Psoas muscle (tissue), 8 donors: ENCODE results near the gene CNDP1. TPM values are rescaled to one million over a fixed set of nuclear protein-coding genes. Genes with fewer than 3 reads are reported as not detected.

Experiments
- ATAC-seq, 4 donors: fragments of 200-7000 bp; cut with Tn5 transposase; one replicate each; pipeline ENCODE4 v1.9.1; 2020; ENCODE audit warnings: moderate library complexity in 3 of 4, mild to moderate bottlenecking in 2 of 4
- DNase-seq, 2 donors: peaks; one replicate each; pipeline ENCODE4 v3.0.0-alpha.2; 2020
- H3K27ac ChIP-seq: fragments of 200-600 bp; one replicate; pipeline ENCODE4 v1.8.0; 2022
- H3K27me3 ChIP-seq, 3 donors: fragments of 200-600 bp in 1 of 3; one replicate each; pipeline versions ENCODE4 v1.6.1 to v1.8.0; 2013 to 2022; ENCODE audit warnings: low read length in 2 of 3, mild to moderate bottlenecking in 2 of 3, moderate library complexity in 1 of 3; ENCODE audit not compliant: insufficient read depth in 3 of 3
- H3K36me3 ChIP-seq, 2 donors: fragments of 200-600 bp in 1 of 2; one replicate each; pipeline versions ENCODE4 v1.6.1 to v1.8.0; 2013 to 2022; ENCODE audit warnings: low read depth in 1 of 2, mild to moderate bottlenecking in 1 of 2, moderate library complexity in 1 of 2; ENCODE audit not compliant: insufficient read depth in 1 of 2
- H3K4me1 ChIP-seq: fragments of 200-600 bp; one replicate; pipeline ENCODE4 v1.8.0; 2022
- H3K4me3 ChIP-seq: fragments of 200-600 bp; one replicate; pipeline ENCODE4 v1.8.0; 2022; ENCODE audit warnings: mild to moderate bottlenecking
- H3K9me3 ChIP-seq: fragments of 200-600 bp; one replicate; pipeline ENCODE4 v1.8.0; 2022
- CTCF ChIP-seq: fragments of 200-600 bp; IDR thresholded peaks from one replicate; pipeline ENCODE4 v1.8.0; 2022; ENCODE audit warnings: antibody characterized with exemption
- WGBS, 3 donors: extraction: QIAGEN DNeasy Blood & Tissue Kit; methylation state at CpG; one replicate each; pipeline versions ENCODE4 v1.1.6 to v1.1.7; 2013; 5-methylcytosine and 5-hydroxymethylcytosine counted together
- intact Hi-C, 2 donors: fragments of 100-400 bp; cut with DNase I; formaldehyde crosslinking; loops; one replicate each; pipeline versions ENCODE4 v1.11.0 to v1.14.2; 2022
- polyA plus RNA-seq, 3 donors: library from polyadenylated mRNA; stranded (reverse); fragments of 200-250 nt; gene quantifications; one replicate each; pipeline ENCODE4 v1.2.3, GENCODE V29; 2013
- total RNA-seq, 4 donors: library from RNA; stranded (reverse); fragmentation: NEBNext Ultra II Directional in 2 of 4; extraction: Animal tissue kit (Norgen Biotek cat#: 25700) in 2 of 4; gene quantifications; one replicate each; pipeline versions ENCODE4 v1.2.1 to v1.2.4, GENCODE V29; 2021 to 2023
- donor health status: healthy with polysubstance abuse.
- donor health status: DM: no; HTN: no; CAD: no; lungs with moderate emphysema.
- donor health status: Bipolar disorder and iron deficiency.
- donor health status: healthy.
- donor health status: DM: yes; HTN: yes; CAD: no.
- donor health status: DM: no; HTN: no; CAD: no.
- donor health status: DM: no; HTN: no; CAD: no.
- donor health status: DM: yes; HTN: yes; CAD: no.

Gene CNDP1
- total and polyA plus RNA-seq, 7 donors = 0.04 TPM; not detected in 6

GRCh38 chr18:74526488-74526887 lies 7.8 kb upstream of the CNDP1 start:
- Histone ChIP-seq H3K27ac (no peak overlapping the region), H3K27me3 (no peaks in the 10 kb centered on the region), H3K4me1 (peaks cover 10% of the 10 kb centered on the region), H3K36me3 (peaks cover 0 to 3% of the 10 kb centered on the region in 2 donors), H3K4me3 (no peak overlapping the region), H3K9me3 (no peaks in the 10 kb centered on the region)
- ATAC-seq = no peak
- 76 to 82% (median 81%) methylated on average over 2 of the region's 2 CpGs for WGBS, 3 donors
- TF ChIP-seq CTCF = no peak
- intact Hi-C loops = no loop called here
- DNase-seq = no peak

GRCh38 chr18:74528478-74528877 lies 5.8 kb upstream of the CNDP1 start:
- no peak for DNase-seq
- Histone ChIP-seq H3K36me3 (no peaks in the 10 kb centered on the region), H3K9me3 (no peaks in the 10 kb centered on the region), H3K4me3 (no peak overlapping the region), H3K27ac (no peak overlapping the region), H3K27me3 (no peaks in the 10 kb centered on the region), H3K4me1 (peaks cover 9% of the 10 kb centered on the region)
- ATAC-seq = no peak
- intact Hi-C loops = no loop called here
- TF ChIP-seq CTCF = no peak
- 83 to 93% (median 87%) methylated on average over 1 of the region's 1 CpG for WGBS, 3 donors

GRCh38 chr18:74528913-74529312 lies 5.4 kb upstream of the CNDP1 start:
- TF ChIP-seq CTCF = no peak
- H3K4me1 ChIP-seq = peaks cover 5% of the 10 kb centered on the region
- no peak for DNase-seq
- H3K27ac ChIP-seq = no peak overlapping the region
- intact Hi-C loops = no loop called here
- no peak overlapping the region for H3K4me3 ChIP-seq
- no peaks in the 10 kb centered on the region for H3K36me3 ChIP-seq
- ATAC-seq = no peak
- 83 to 89% (median 87%) methylated on average over 3 of the region's 3 CpGs for WGBS, 3 donors
- no peaks in the 10 kb centered on the region for H3K27me3 ChIP-seq
- H3K9me3 ChIP-seq = no peaks in the 10 kb centered on the region

GRCh38 chr18:74529378-74529777 lies 4.9 kb upstream of the CNDP1 start:
- Histone ChIP-seq H3K36me3 (no peaks in the 10 kb centered on the region), H3K9me3 (no peaks in the 10 kb centered on the region), H3K4me3 (no peak overlapping the region), H3K4me1 (peaks cover under 1% of the 10 kb centered on the region), H3K27me3 (no peaks in the 10 kb centered on the region), H3K27ac (no peak overlapping the region)
- ATAC-seq (no peak), DNase-seq (no peak)
- TF ChIP-seq CTCF = no peak
- intact Hi-C loops = no loop called here
- WGBS, 3 donors = 74 to 80% (median 76%) methylated on average over 6 of the region's 6 CpGs
